ENCODE results near the gene PEX1.
"Not testable (repeated sequence)": the region's sequence is repeated elsewhere in the genome, so short reads cannot be mapped to it uniquely, and the experiment has no call there.

Gene PEX1

GRCh38 chr7:92456236-92456635 lies 72.1 kb downstream of the PEX1 start:
- no peak for DNase-seq

GRCh38 chr7:92451645-92452044 lies 76.7 kb downstream of the PEX1 start:
- DNase-seq = no peak

- DNase-seq = peak; percentile 54
Measured at GRCh38 chr7:92448205-92448747, 80.0 kb downstream of the PEX1 start.

GRCh38 chr7:92447345-92448204 lies 80.7 kb downstream of the PEX1 start, which contains the start of gene GATAD1:
Gene GATAD1, plus strand, starts transcription at chr7:92447482. Its CDS starts 248 bp downstream, at chr7:92447730.
- peak; percentile 93 for DNase-seq

GRCh38 chr7:92446869-92447344 lies 81.4 kb downstream of the PEX1 start:
- DNase-seq = no peak

- DNase-seq = not testable (repeated sequence)
Measured at GRCh38 chr7:92442720-92443119, 85.6 kb downstream of the PEX1 start.

- DNase-seq = no peak
Measured at GRCh38 chr7:92437956-92438491, 90.3 kb downstream of the PEX1 start.
